ENCODE measurements around the gene INPP5E. TPM values are rescaled to one million over a fixed set of nuclear protein-coding genes. Genes with fewer than 3 reads are reported as not detected.

The INPP5E gene
- total RNA-seq, 1 donor from 2014 or later: 11.4 TPM

DNA sequence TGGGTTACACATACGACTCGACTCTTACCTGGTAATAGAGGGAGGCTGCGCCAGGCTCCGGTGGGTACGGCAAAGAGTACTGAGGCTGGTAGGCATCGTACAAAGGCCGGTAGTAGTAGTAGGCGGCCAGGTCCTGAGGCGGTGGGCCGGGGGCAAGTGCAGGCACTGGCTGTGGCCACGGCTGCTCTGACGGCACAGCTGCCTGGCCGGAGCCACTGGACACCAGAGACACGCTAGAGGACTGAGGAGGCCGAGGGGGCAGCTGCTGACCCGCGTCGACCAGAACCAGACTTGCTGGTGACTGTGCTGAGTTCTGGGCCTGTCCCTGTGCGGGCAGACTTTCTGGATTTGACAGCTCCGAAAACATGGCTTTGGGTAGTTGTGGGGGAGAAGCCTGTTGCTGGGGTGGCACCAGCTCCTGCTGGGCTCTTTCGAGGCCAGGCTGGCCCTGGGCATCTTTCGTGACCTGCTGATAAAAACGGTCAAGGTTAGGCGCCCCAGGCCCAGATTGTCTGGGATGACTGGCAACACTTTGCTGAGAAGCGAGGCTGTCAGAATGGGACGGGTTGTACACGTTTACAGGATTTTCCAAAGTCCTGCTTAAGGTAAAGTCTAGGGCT is 34.5 kb upstream of the INPP5E start:
- DNase-seq (ENCODE audit: low spot score): no peak

GRCh38 chr9:136473354-136473721 is 33.7 kb upstream of the INPP5E start:
- DNase-seq (ENCODE audit: low spot score): no peak

- DNase-seq (ENCODE audit: low spot score): no peak
These were observed 33.2 kb upstream of the INPP5E start for GRCh38 chr9:136472640-136473353.

- DNase-seq (ENCODE audit: low spot score): peak; percentile 62
These were observed 32.3 kb upstream of the INPP5E start for GRCh38 chr9:136471802-136472487.

GRCh38 chr9:136470792-136471469 is 31.3 kb upstream of the INPP5E start:
- DNase-seq (ENCODE audit: low spot score): no peak

DNA sequence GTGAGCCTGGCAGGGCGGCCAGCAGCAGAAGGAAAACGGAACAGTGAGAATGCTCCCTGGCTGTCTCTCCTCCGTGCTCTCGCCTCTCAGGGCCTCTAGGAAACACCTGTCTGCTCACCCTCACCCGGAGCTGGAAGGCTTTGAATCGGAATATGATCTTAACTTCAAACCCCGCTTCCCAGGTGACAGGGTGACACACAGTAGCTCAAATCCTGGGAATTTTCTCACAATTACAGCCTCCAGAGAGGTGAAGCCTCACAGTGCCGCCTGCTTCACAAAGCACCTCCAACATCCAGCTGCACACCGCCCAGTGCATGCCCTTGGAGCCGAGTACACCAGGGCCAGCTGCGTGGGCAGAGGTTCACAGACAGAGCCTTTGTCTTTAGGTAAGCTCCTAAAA is 30.7 kb upstream of the INPP5E start:
- no peak for DNase-seq (ENCODE audit: low spot score)

GRCh38 chr9:136467766-136468165 is 28.1 kb upstream of the INPP5E start:
- DNase-seq (ENCODE audit: low spot score): no peak

- no peak for DNase-seq (ENCODE audit: low spot score)
These were observed 26.5 kb upstream of the INPP5E start for GRCh38 chr9:136466155-136466541.

DNA sequence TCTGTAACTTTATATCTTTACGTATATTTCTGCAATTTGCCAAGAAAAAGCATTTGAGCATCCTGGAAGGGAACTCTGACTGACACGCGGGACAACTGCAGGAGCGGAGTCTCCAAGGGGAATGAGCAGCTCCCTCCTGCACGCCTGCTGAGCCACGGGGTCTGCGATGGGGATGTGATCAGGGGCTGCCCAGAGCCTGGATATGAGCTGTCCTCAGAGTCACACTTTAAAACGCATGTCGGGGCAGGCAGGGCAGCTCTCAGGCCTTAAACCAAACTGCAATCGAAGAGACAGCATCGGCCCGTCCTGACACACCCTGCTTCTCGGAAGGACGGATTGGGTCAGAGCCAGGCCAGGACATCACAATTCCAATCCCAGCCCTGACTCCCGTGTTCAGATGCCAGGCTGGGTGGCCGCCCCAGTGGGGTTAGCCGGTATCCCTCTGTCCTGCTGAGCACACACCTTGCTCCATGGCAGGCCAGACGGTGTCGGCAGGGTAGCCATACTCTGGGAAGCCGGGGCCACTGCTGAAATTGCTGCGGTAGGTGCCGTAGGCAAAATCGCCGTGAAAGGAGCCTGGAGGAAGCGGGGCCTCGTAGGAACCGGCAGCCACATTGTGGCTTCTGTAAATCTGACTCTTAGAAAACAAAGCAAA is 26.0 kb upstream of the INPP5E start:
- no peak for DNase-seq (ENCODE audit: low spot score)

- no peak for DNase-seq (ENCODE audit: low spot score)
These were observed 24.6 kb upstream of the INPP5E start for GRCh38 chr9:136464241-136464640.

DNA sequence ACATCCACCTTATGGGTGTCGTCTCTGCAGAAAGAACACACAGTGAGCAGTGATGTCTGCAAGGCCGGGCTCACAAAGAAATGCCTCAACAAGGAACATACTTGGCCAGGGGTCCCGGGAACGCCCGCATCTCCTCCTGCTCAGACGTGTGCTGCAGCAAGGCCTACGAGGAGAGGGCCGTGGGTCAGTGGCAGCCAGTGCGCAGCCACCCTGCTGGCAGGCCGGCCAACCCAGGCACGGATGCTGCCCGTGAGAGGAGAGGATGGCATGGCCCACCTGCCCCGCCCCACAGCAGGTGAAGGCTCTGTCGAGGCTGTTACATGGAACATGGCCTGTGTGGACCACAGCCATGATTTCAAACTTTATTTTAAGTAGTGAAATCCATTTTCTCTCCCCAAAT is 23.9 kb upstream of the INPP5E start:
- DNase-seq (ENCODE audit: low spot score): no peak

- DNase-seq (ENCODE audit: low spot score): no peak
These were observed 23.0 kb upstream of the INPP5E start for GRCh38 chr9:136462664-136463063.

GRCh38 chr9:136460772-136461325 is 21.2 kb upstream of the INPP5E start:
- DNase-seq (ENCODE audit: low spot score): no peak

GRCh38 chr9:136459425-136459824 is 19.8 kb upstream of the INPP5E start:
- DNase-seq (ENCODE audit: low spot score): no peak

DNA sequence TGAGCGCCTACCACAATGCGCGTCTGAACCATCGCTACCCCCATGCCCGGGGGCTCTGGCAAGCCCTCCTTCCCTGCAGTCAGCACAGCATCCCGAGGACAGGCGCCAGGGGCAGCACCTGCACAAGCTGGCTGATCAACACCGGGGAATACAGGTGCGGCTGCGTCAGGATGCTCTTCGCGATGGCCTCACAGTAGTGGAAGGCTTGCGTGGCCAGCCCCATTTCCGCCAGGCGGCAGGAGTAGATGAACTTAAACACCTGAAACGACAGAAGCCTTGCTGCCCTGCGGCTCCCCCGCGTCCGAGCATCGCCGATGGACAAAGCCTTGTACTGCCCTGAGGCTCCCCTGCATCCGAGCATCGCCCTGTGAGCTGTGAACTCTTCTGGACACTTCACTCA is 17.7 kb upstream of the INPP5E start:
- no peak for DNase-seq (ENCODE audit: low spot score)

DNA sequence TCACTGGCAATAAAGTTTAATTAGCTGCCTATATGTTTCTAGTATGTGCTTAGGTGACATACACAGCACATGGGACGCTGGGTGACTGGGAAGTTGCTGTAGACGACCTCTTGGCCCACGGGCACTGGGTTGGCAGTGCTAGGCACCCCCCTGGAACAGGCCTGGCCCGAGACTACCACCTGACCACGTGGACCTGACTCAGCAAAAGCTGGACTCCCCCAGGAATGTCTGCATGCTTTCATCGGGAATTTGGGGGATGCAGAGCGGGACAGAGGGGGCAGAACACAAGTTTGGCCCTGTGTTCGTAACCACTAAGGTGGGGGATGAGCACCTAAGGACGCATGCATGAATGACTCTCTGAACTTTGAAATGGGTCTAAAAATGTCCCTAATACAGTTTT is 16.6 kb upstream of the INPP5E start:
- DNase-seq (ENCODE audit: low spot score): no peak

GRCh38 chr9:136455043-136456002 is 15.7 kb upstream of the INPP5E start:
- no peak for DNase-seq (ENCODE audit: low spot score)

- DNase-seq (ENCODE audit: low spot score): no peak
These were observed 14.6 kb upstream of the INPP5E start for GRCh38 chr9:136454026-136454796.

GRCh38 chr9:136453326-136453725 is 13.7 kb upstream of the INPP5E start:
- no peak for DNase-seq (ENCODE audit: low spot score)
